GM21825 (cell line): ENCODE results near the gene HPS4.

Source experiments
- ATAC-seq: cut with Tn5 transposase; IDR thresholded peaks from one replicate; pipeline ENCODE4 v1.9.1; 2021; ENCODE audit warnings: mild to moderate bottlenecking, moderate library complexity; ENCODE audit not compliant: unreplicated experiment

Gene HPS4

DNA sequence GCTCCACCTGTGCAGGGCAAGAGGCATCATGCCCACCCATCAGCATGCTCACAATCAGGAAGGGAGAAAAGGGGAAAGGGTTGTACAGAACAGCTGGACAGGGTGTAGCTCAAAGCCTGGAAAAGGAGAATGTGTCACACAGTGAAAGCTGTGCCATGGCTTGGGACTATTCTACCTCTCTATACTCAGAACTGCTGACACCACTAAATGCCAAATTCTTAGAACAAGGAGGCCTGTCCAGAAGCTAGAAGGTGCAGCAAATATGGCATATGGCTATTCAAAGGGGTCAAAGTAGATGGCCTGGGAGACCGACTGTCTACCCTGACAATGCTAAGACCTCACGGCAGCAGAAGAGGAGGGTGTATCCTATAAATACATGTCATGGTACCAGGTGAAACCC lies 12.8 kb downstream of the HPS4 start:
- ATAC-seq, result no peak

DNA sequence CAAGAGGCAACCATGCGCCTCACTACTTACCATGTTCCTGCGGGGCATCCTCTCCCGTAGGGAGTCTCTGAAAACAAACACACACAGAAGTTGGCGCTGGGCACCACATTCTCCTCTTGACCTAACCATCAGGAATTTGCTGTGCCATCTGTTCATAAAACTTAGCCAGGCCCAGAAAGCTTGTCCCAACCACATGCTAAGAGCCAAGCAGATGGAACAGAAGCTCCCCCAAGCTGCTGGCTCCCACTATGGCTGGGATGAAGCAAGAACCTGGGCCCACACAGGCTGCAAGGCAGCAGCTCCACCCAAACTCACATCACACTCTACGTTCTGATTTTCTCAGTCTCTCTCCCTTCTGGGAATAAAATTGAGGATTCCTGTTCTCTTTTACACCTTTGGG lies 17.4 kb downstream of the HPS4 start:
- ATAC-seq, result no peak

DNA sequence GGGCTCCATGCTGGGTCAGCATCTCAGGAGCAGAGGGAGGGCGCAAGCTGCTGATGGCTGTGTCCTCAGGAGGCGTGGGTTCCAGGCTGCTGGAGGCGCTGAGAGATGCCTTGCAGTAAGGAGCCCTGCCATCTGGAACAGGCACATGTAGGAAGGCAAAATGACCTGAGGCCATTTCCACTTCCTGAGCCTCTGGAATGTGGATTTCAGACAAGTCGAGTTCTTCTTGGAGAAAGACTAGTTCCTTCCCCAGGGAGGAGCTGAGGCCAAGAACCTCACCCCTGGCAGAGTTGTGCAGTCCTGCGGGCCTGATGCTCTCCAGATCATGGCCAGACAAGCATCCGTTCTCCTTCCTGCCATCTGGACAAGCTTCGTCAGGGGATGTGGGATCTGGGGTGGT lies 19.3 kb downstream of the HPS4 start:
- no peak for ATAC-seq

DNA sequence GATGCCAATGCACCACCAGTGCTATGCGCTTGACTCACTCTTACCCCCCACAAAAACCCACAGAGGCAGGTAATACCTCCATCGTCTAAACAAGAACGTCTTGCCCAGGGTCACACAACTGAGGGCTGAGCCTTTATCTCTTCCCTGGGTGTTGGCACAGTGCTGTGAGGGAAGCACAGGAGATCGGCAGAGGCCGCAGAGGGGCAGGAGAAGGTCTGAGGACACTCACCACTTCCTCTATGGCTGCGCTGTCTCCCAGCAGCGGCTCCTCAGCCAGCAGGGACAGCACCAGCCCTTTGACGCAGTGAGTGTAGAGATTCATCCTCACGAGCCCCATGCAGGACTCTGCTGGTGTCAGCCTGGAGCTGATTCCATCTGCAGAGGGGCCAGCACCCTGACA lies 19.9 kb downstream of the HPS4 start:
- ATAC-seq, result no peak

DNA sequence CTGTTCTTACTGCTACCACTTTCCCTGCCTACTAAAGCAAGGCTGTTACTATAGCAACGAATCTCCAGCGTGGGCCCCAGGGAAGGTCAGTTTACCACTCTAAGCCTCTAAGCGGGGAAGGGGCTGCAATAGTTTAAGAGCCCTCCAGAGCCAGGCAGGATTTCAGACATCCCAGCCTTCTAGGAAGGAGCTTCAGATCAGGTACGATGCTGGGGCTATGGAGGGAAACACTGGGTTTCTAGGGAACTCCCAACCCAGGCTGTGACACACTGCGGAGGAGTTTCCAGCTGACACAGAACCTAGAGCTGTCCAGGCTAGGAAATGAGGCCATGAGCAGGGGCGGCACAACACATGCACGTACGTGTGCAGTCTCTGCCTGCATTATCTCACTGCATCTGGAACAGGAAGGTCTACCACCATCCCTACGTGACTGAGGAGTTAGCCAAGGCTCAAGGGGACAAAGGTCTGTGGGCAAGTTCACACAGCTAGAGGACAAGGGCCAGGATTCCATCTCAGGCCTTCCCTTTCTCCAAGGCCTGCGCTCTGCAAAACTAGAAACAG lies 20.4 kb downstream of the HPS4 start:
- no peak for ATAC-seq

- no peak for ATAC-seq
Observed at GRCh38 chr22:26462641-26463040, 20.9 kb downstream of the HPS4 start.

DNA sequence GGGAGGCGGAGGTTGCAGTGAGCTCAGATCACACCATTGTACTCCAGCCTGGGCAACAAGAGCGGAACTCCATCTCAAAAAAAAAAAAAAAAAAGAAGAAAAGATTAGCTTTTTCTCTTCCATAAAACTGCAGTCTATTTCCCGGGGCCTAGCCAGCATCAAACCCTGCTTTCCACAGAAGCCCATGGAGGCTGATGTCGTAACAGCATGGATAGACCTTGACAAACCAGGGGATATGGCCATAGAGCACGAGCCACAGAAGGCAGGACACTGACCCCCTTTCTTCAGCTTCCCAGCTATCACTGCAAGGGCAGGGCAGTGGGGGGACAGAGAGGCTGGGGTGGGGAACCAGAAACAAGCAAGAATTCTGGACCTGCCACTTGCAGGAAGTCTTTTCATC lies 21.5 kb downstream of the HPS4 start:
- no peak for ATAC-seq

- no peak for ATAC-seq
Observed at GRCh38 chr22:26461188-26461810, 22.3 kb downstream of the HPS4 start.

- ATAC-seq, result no peak
Observed at GRCh38 chr22:26460202-26460601, 23.4 kb downstream of the HPS4 start.

DNA sequence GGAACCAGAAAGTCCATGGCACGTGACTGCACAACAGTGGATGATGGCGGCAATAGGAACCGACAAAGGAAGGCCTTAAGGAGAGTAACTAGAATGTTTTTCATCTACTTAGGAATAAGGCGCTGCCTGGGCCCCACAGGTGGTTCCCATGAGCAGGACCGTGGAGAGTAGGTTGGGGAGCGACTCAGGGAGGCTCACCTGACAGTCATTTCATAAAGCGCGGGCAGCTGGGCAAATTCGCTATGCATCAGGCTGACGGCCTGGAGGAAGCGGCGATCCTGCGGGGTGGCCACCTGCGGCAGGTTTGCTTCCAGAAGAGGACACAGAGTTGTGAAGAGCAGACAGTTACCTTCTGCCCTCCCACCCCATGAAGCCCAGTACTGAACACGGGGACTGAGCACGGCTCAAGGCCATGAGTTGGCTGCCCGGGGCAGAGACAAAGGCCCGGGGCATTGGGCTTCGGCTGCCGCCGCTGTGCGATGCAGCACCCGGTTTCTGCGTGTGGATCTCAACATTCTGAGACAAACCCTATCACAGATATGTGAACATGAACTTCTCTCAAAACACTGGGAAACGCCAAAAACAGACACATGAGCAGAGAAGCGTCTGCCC lies 25.8 kb downstream of the HPS4 start:
- no peak for ATAC-seq

- no peak for ATAC-seq
Observed at GRCh38 chr22:26453812-26454500, 29.6 kb downstream of the HPS4 start.

DNA sequence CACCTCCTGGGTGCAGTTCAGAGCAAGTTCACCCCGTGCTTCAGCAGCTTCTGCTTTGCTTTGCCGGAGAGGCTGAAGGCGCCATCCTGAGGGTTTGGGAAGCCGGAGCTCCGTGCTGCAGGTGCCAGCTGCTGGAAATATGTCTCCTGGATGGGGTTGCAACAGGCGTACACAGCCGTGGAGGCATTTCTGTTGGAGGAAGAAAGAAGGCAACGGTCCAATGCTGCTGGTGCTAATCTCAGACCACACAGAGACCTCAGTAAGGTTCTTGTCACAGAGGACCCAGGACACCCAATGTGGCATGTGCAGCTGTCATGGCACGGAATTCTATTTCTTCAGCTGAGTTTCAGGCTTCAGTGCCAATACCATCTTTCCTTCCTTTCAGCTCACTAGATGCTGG lies 30.4 kb downstream of the HPS4 start:
- ATAC-seq, result no peak

DNA sequence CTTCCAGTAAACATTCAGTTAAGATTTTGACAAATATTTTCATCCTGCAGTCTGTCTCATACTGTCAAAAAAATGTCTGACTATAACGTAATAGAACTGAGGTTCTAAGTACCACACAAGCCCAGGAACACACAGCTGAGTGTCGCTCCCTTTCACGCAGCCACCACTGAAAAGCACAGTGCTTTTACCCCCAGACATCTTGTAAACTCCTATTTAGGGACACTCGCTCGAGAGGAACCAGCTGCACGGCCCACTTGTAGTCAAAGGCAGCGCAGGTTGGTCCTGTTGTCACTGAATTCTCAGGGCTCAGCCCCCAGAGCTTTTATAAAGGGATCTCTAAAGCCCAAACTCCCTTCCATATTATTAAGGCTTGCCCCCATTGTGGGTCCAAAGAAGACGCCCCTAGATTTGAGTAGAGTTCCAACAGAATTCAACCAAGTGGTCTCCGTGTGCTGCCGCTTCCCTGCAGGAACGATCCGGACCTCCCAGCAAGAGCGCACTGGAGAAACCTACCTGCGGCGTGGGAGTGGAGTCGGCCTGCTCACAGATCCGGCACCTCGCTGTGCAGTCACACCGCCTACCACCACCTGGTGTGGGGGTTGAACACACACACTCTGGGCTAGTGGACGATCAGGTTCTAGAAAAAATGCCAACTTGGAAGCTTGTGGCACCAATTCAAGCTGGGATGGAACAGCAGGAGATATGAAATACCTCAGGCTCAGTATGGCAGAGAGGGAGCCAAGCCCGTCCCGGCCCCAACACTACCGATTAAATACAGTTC lies 31.2 kb downstream of the HPS4 start:
- no peak for ATAC-seq

DNA sequence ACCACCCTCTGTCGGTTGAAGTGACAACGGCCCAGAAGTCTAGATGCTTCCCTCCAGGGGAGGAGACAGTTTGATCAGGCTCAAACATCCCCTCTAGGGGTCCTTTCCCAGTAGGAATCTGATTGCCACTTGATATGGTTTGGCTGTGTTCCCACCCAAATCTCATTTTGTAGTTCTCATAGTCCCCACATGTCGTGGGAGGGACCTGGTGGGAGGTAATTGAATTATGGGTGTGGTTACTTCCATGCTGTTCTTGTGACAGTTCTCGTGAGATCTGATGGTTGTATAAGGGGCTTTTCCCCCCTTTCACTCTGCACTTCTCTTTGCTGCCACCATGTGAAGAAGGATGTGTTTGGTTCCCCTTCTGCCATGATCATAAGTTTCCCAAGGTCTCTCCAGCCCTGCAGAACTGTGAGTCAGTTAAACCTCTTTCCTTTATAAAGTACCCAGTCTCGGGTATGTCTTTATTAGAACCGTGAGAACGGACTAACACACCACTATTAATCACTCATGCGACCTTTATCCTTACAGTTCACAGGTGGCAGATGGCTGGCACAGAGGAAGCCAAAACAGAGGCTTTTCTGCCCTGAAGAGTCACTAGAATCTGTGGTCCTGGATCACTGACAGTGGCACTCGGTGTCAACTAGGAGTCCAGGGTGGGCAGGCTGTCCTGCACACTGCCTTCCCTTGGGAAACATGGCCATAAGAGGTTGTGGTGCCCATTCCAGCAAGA lies 33.0 kb downstream of the HPS4 start:
- no peak for ATAC-seq

DNA sequence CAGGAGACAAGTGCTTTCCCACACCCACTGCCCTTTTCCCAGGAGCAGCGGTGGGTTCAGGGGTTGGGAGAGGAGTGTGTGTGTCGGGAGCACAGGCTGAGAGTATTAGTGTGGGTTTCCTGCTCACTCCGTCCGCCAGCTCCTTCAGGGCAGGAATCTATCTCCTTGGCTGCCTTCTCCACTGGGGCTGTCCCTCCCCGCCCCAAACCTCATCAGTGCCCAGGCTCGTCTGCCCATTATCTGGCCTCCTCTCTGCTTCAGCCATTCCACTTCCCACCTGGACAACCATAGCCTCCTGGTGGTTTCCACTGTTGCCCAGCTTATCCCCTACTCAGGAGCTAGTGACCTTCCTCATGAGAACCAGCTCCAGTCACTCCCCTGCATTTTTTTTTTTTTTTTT lies 34.6 kb downstream of the HPS4 start:
- ATAC-seq, result no peak

DNA sequence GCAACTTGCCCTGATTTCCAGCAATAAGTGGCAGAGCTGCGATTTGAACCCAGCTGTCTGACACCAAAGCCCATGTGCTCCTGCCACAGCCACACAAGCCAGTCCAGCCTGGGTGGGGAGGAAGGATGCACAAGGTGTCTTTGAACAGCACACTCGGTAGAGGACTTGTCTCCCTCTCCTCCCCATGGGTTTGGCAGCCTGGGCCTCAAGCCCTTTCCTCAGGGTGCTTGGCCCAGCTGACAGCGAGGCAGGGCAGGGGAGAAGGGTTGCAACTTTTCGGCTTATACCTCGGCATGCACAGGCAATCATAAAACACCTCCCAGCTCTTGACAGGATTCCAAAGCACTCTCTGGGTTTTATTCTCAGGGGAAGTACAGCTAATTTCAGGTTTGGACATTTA lies 35.2 kb downstream of the HPS4 start:
- no peak for ATAC-seq

GRCh38 chr22:26447584-26448329 lies 35.8 kb downstream of the HPS4 start:
- ATAC-seq, result no peak

GRCh38 chr22:26446808-26447515 lies 36.6 kb downstream of the HPS4 start:
- no peak for ATAC-seq

- no peak for ATAC-seq
Observed at GRCh38 chr22:26445577-26446275, 37.9 kb downstream of the HPS4 start.
